SK-N-SH treated with all-trans-retinoic acid at 6 μM for 48 hours (cell line): Measurements from ENCODE around the gene CENPQ.

ENCODE experiments used
- ATAC-seq: fragments of 200-7000 bp; cut with Tn5 transposase; 3 replicates; pipeline ENCODE4 v1.9.1; 2020; ENCODE audit warnings: mild to moderate bottlenecking, moderate library complexity
- BACH2 ChIP-seq: fragments of 250-450 bp; sonication (Bioruptor Pico); IDR thresholded peaks from 2 replicates; pipeline ENCODE4 v1.9.0; 2021; ENCODE audit warnings: mild to moderate bottlenecking, borderline replicate concordance
- CREB5 ChIP-seq: fragments of 250-450 bp; sonication (Bioruptor Pico); IDR thresholded peaks from 2 replicates; pipeline ENCODE4 v1.5.1; 2020; ENCODE audit warnings: low read depth, mild to moderate bottlenecking, moderate library complexity
- CSDC2 ChIP-seq: fragments of 250-450 bp; sonication (Bioruptor Pico); IDR thresholded peaks from 2 replicates; pipeline ENCODE4 v1.5.0; 2020; ENCODE audit warnings: mild to moderate bottlenecking, moderate library complexity
- CSRNP3 ChIP-seq: fragments of 250-450 bp; sonication (Bioruptor Pico); IDR thresholded peaks from 2 replicates; pipeline ENCODE4 v1.5.1; 2021; ENCODE audit warnings: mild to moderate bottlenecking, moderate library complexity
- ESRRG ChIP-seq: fragments of 250-450 bp; sonication (Bioruptor Pico); IDR thresholded peaks from 2 replicates; pipeline ENCODE4 v1.6.1; 2021; ENCODE audit warnings: mild to moderate bottlenecking
- GLIS3 ChIP-seq: fragments of 250-450 bp; sonication (Bioruptor Pico); IDR thresholded peaks from 2 replicates; pipeline ENCODE4 v1.5.0; 2020; ENCODE audit warnings: mild to moderate bottlenecking, moderate library complexity
- ISL1 ChIP-seq: fragments of 250-450 bp; sonication (Bioruptor Pico); IDR thresholded peaks from 2 replicates; pipeline ENCODE4 v2.1.2; 2022; ENCODE audit warnings: mild to moderate bottlenecking, moderate library complexity
- OSR1 ChIP-seq: fragments of 250-450 bp; sonication (Bioruptor Pico); IDR thresholded peaks from 2 replicates; pipeline ENCODE4 v1.8.0; 2022; ENCODE audit warnings: moderate library complexity, mild to moderate bottlenecking, inconsistent platforms
- PATZ1 ChIP-seq: fragments of 250-450 bp; sonication (Bioruptor Pico); IDR thresholded peaks from 2 replicates; pipeline ENCODE4 v1.8.0; 2020; ENCODE audit warnings: mild to moderate bottlenecking, moderate library complexity, borderline replicate concordance
- RARB ChIP-seq: fragments of 250-450 bp; sonication (Bioruptor Pico); IDR thresholded peaks from 2 replicates; pipeline ENCODE4 v1.8.0; 2021; ENCODE audit warnings: mild to moderate bottlenecking, moderate library complexity
- SNAI2 ChIP-seq: fragments of 250-450 bp; sonication (Bioruptor Pico); IDR thresholded peaks from 2 replicates; pipeline ENCODE4 v1.5.0; 2020; ENCODE audit warnings: mild to moderate bottlenecking, moderate library complexity
- TCF4 ChIP-seq: fragments of 250-450 bp; sonication (Bioruptor Pico); IDR thresholded peaks from 2 replicates; pipeline ENCODE4 v1.8.0; 2021; ENCODE audit warnings: mild to moderate bottlenecking, moderate library complexity, borderline replicate concordance
- TOX ChIP-seq: fragments of 250-450 bp; sonication (Bioruptor Pico); IDR thresholded peaks from 2 replicates; pipeline ENCODE4 v1.8.0; 2021; ENCODE audit warnings: mild to moderate bottlenecking, moderate library complexity, borderline replicate concordance
- TSHZ2 ChIP-seq: fragments of 250-450 bp; sonication (Bioruptor Pico); IDR thresholded peaks from 2 replicates; pipeline ENCODE4 v1.5.0; 2020; ENCODE audit warnings: mild to moderate bottlenecking, moderate library complexity
- ZC3H10 ChIP-seq: fragments of 250-450 bp; sonication (Bioruptor Pico); IDR thresholded peaks from 2 replicates; pipeline ENCODE4 v1.5.1; 2021; ENCODE audit warnings: mild to moderate bottlenecking, moderate library complexity
- ZFP3 ChIP-seq: fragments of 250-450 bp; sonication (Bioruptor Pico); IDR thresholded peaks from 2 replicates; pipeline ENCODE4 v1.5.0; 2020; ENCODE audit warnings: mild to moderate bottlenecking, moderate library complexity
- ZFP30 ChIP-seq: fragments of 450-650 bp; formaldehyde crosslinking; IDR thresholded peaks from 2 replicates; pipeline ENCODE4 v1.5.0; 2022; ENCODE audit warnings: mild to moderate bottlenecking, moderate library complexity
- ZNF70 ChIP-seq: fragments of 450-650 bp; formaldehyde crosslinking; IDR thresholded peaks from 2 replicates; pipeline ENCODE4 v1.5.0; 2020; ENCODE audit warnings: mild to moderate bottlenecking, moderate library complexity
- ZNF8 ChIP-seq: fragments of 450-650 bp; formaldehyde crosslinking; IDR thresholded peaks from 2 replicates; pipeline ENCODE4 v1.5.0; 2020; ENCODE audit warnings: mild to moderate bottlenecking, moderate library complexity

Gene CENPQ

GRCh38 chr6:49524541-49524940 lies 61.4 kb downstream of the CENPQ start:
- no peak for ATAC-seq
- TF ChIP-seq ZFP30 (CRISPR knock-in tag) (no peak), PATZ1 (no peak), ZFP3 (CRISPR knock-in tag) (no peak), CSRNP3 (CRISPR knock-in tag) (no peak), TCF4 (CRISPR knock-in tag) (no peak)
- TF ChIP-seq, all 23 proteins: peak for 0

- ATAC-seq: no peak
- no peak for TF ChIP-seq PATZ1
- TF ChIP-seq TSHZ2: no peak
- TF ChIP-seq CREB5 (CRISPR knock-in tag): no peak
- no peak for TF ChIP-seq ISL1 (CRISPR knock-in tag)
- no peak for TF ChIP-seq CSDC2 (CRISPR knock-in tag)
- TF ChIP-seq OSR1 (CRISPR knock-in tag): no peak
- no peak for TF ChIP-seq RARB (CRISPR knock-in tag)
- no peak for TF ChIP-seq CSRNP3 (CRISPR knock-in tag)
- TF ChIP-seq ZFP3 (CRISPR knock-in tag): no peak
- TF ChIP-seq ZNF70: no peak
- TF ChIP-seq ZC3H10 (CRISPR knock-in tag): no peak
- TF ChIP-seq ESRRG: no peak
- TF ChIP-seq GLIS3 (CRISPR knock-in tag): no peak
- no peak for TF ChIP-seq ZNF8 (CRISPR knock-in tag)
Measured at GRCh38 chr6:49526598-49526997, 63.4 kb downstream of the CENPQ start.

- TF ChIP-seq TOX (CRISPR knock-in tag): no peak
- TF ChIP-seq ZC3H10 (CRISPR knock-in tag): no peak
- TF ChIP-seq TCF4 (CRISPR knock-in tag): no peak
- no peak for TF ChIP-seq ZNF70
- TF ChIP-seq RARB (CRISPR knock-in tag): no peak
- no peak for TF ChIP-seq GLIS3 (CRISPR knock-in tag)
- TF ChIP-seq SNAI2: no peak
- no peak for TF ChIP-seq CREB5 (CRISPR knock-in tag)
- TF ChIP-seq TSHZ2: no peak
- TF ChIP-seq ZFP3 (CRISPR knock-in tag): no peak
- no peak for TF ChIP-seq BACH2 (CRISPR knock-in tag)
- TF ChIP-seq CSDC2 (CRISPR knock-in tag): no peak
- no peak for ATAC-seq
Measured at GRCh38 chr6:49527320-49527719, 64.2 kb downstream of the CENPQ start.
